A549 (cell line): Measurements from ENCODE around the gene TRAPPC10. TPM values are rescaled to one million over a fixed set of nuclear protein-coding genes. Genes with fewer than 3 reads are reported as not detected.
A peak's percentile ranks its signal among the peaks of the same experiment; 100 is the strongest.

Experiments
- ATAC-seq, 2 experiments: fragments of 200-7000 bp in 1 of 2; fragments of >200 bp in 1 of 2; cut with Nextera tagmentation in 1 of 2; cut with Tn5 transposase in 1 of 2; 3 replicates each; pipeline versions ENCODE4 v1.8.0 to v1.9.1; 2018 to 2020; ENCODE audit warnings: mild to moderate bottlenecking in 1 of 2, moderate library complexity in 1 of 2
- CTCF ChIA-PET: fragments of 300-600 bp; sonication (Branson Sonifier 250); formaldehyde crosslinking; extraction: SDS; loops from one replicate; lab custom pipeline; 2021; ENCODE audit warnings: antibody characterized with exemption, inconsistent platforms; lab: Yijun Ruan, JAX
- POLR2A ChIA-PET: fragments of 350-600 bp; formaldehyde crosslinking; extraction: SDS; loops from one replicate; lab custom pipeline; 2021; ENCODE audit warnings: antibody characterized with exemption, inconsistent platforms; lab: Yijun Ruan, JAX
- DNase-seq, 2 experiments: peaks; one replicate each; pipeline versions ENCODE4 v3.0.0 to v3.0.0-alpha.2; 2011 to 2016; ENCODE audit warnings: low read depth in 1 of 2, low spot score in 1 of 2
- FAIRE-seq: peaks from 2 replicates; lab custom pipeline; 2011; peaks lifted over from hg19 to GRCh38; lab: Jason Lieb, UNC
- H3K27ac ChIP-seq, 2 experiments: fragments of >200 bp; sonication (Bioruptor Twin); formaldehyde crosslinking; 3 replicates each; pipeline ENCODE4 v1.5.1; 2016 to 2017
- H3K4me1 ChIP-seq: fragments of >200 bp; sonication (Bioruptor Twin); formaldehyde crosslinking; 3 replicates; pipeline ENCODE4 v1.6.1; 2016
- H3K4me2 ChIP-seq: fragments of >200 bp; sonication (Bioruptor Twin); formaldehyde crosslinking; 3 replicates; pipeline ENCODE4 v1.6.1; 2016
- H3K4me3 ChIP-seq: fragments of >200 bp; sonication (Bioruptor Twin); formaldehyde crosslinking; 3 replicates; pipeline ENCODE4 v1.5.1; 2016
- H3K9me3 ChIP-seq: fragments of >200 bp; sonication (Bioruptor Twin); formaldehyde crosslinking; 3 replicates; pipeline ENCODE4 v1.6.1; 2016
- CBX8 ChIP-seq: fragments of 200-600 bp; sonication (generic); IDR thresholded peaks from 2 replicates; pipeline ENCODE4 v1.6.1; 2016
- E2F6 ChIP-seq: IDR thresholded peaks from 2 replicates; pipeline ENCODE4 v1.6.1; 2012; ENCODE audit warnings: low read depth, borderline replicate concordance
- EHF ChIP-seq: fragments of 250-450 bp; sonication (Bioruptor Pico); IDR thresholded peaks from 2 replicates; pipeline ENCODE4 v1.5.0; 2020; ENCODE audit warnings: mild to moderate bottlenecking
- EP300 ChIP-seq, 2 experiments: fragments of >200 bp; sonication (Bioruptor Twin); formaldehyde crosslinking; IDR thresholded peaks; 2 replicates in 1 of 2; 3 replicates in 1 of 2; pipeline ENCODE4 v1.6.1; 2016 to 2017
- FOSL2 ChIP-seq, 2 experiments: fragments of 450-650 bp in 1 of 2; fragments of >200 bp in 1 of 2; sonication (Bioruptor Twin) in 1 of 2; formaldehyde crosslinking; IDR thresholded peaks; 2 replicates each; pipeline versions ENCODE4 v1.5.0 to v1.6.1; 2016 to 2020; ENCODE audit warnings: mild to moderate bottlenecking in 1 of 2, moderate library complexity in 1 of 2
- FOXS1 ChIP-seq: fragments of 250-450 bp; sonication (Bioruptor Pico); IDR thresholded peaks from 2 replicates; pipeline ENCODE4 v1.5.0; 2020; ENCODE audit warnings: mild to moderate bottlenecking, moderate library complexity
- GATA3 ChIP-seq: IDR thresholded peaks from 2 replicates; pipeline ENCODE4 v1.6.1; 2012; ENCODE audit warnings: borderline replicate concordance
- HOXB5 ChIP-seq: fragments of 250-450 bp; sonication (Bioruptor Pico); IDR thresholded peaks from 2 replicates; pipeline ENCODE4 v1.5.0; 2020; ENCODE audit warnings: mild to moderate bottlenecking, moderate library complexity
- JUN ChIP-seq, 2 experiments: fragments of >200 bp; sonication (Bioruptor Twin); formaldehyde crosslinking; IDR thresholded peaks; 2 replicates in 1 of 2; 3 replicates in 1 of 2; pipeline ENCODE4 v1.6.1; 2016 to 2017
- MAFK ChIP-seq: fragments of 450-650 bp; IDR thresholded peaks from 2 replicates; pipeline ENCODE4 v1.6.1; 2014; ENCODE audit not compliant: partially characterized antibody
- MAZ ChIP-seq: fragments of 150-350 bp; IDR thresholded peaks from 2 replicates; pipeline ENCODE4 v1.6.1; 2014; ENCODE audit warnings: antibody characterized with exemption, low read depth, low read length, borderline replicate concordance
- NFE2L2 ChIP-seq: fragments of 150-350 bp; conservative IDR thresholded peaks from 2 replicates; pipeline ENCODE4 v1.6.1; 2014; ENCODE audit warnings: low read length
- NPAS2 ChIP-seq: fragments of 250-450 bp; sonication (Bioruptor Pico); IDR thresholded peaks from 2 replicates; pipeline ENCODE4 v1.8.0; 2022; ENCODE audit warnings: mild to moderate bottlenecking, moderate library complexity, borderline replicate concordance
- POLR2AphosphoS2 ChIP-seq: conservative IDR thresholded peaks from 2 replicates; pipeline ENCODE4 v1.6.1; 2012; ENCODE audit warnings: low read length, improper control_type of control experiment, inconsistent platforms
- RARB ChIP-seq: fragments of 250-450 bp; sonication (Bioruptor Pico); IDR thresholded peaks from 2 replicates; pipeline ENCODE4 v1.8.0; 2021; ENCODE audit warnings: mild to moderate bottlenecking, moderate library complexity
- REST ChIP-seq: fragments of 200-600 bp; sonication (generic); IDR thresholded peaks from 2 replicates; pipeline ENCODE4 v1.6.1; 2016; ENCODE audit warnings: antibody characterized with exemption, mild to moderate bottlenecking, moderate library complexity
- RFX5 ChIP-seq: fragments of 450-650 bp; IDR thresholded peaks from 2 replicates; pipeline ENCODE4 v1.7.1; 2014; ENCODE audit warnings: antibody characterized with exemption, mild to moderate bottlenecking, moderate library complexity
- SMC3 ChIP-seq: fragments of >200 bp; sonication (Bioruptor Twin); formaldehyde crosslinking; IDR thresholded peaks from 3 replicates; pipeline ENCODE4 v1.6.1; 2018; ENCODE audit warnings: inconsistent platforms
- SREBF2 ChIP-seq: fragments of 450-650 bp; IDR thresholded peaks from 2 replicates; pipeline ENCODE4 v1.6.1; 2014; ENCODE audit warnings: mild to moderate bottlenecking, moderate library complexity
- TFCP2L1 ChIP-seq: fragments of 250-450 bp; sonication (Bioruptor Pico); IDR thresholded peaks from 2 replicates; pipeline ENCODE4 v1.5.0; 2021; ENCODE audit warnings: mild to moderate bottlenecking
- TP53 ChIP-seq: fragments of 250-450 bp; sonication (Bioruptor Pico); IDR thresholded peaks from 2 replicates; pipeline ENCODE4 v1.5.0; 2021; ENCODE audit warnings: mild to moderate bottlenecking, moderate library complexity
- ZC3H11A ChIP-seq: fragments of 450-650 bp; IDR thresholded peaks from 2 replicates; pipeline ENCODE4 v1.6.1; 2014; ENCODE audit warnings: antibody characterized with exemption, mild to moderate bottlenecking
- ZNF302 ChIP-seq: fragments of 250-450 bp; sonication (Bioruptor Pico); IDR thresholded peaks from 2 replicates; pipeline ENCODE4 v1.9.0; 2021; ENCODE audit warnings: inconsistent platforms, mild to moderate bottlenecking, moderate library complexity
- ZSCAN20 ChIP-seq: fragments of 250-450 bp; sonication (Bioruptor Pico); IDR thresholded peaks from 2 replicates; pipeline ENCODE4 v1.8.0; 2022; ENCODE audit warnings: mild to moderate bottlenecking, moderate library complexity
- WGBS: methylation state at CpG from one replicate; pipeline ENCODE4 v1.1.6; 2017; ENCODE audit errors: missing lambda C conversion rate; 5-methylcytosine and 5-hydroxymethylcytosine counted together
- polyA plus RNA-seq, 4 experiments: library from polyadenylated mRNA; depleted of rRNA in 3 of 4; stranded (reverse); fragments of >200 nt; fragmentation: RNase III in 1 of 4; extraction: RNeasy Plus Mini Kit Qiagen cat#74134 plus additional on column Dnase treatment in 1 of 4; gene quantifications; 2 replicates in 3 of 4; 3 replicates in 1 of 4; pipeline ENCODE4 v1.2.3, GENCODE V29; 2011 to 2017
- TF ChIP-seq, protein P1 (sequence below): IDR thresholded peaks from 2 replicates; pipeline ENCODE4 v1.6.1; 2012

The TRAPPC10 gene
- polyA plus RNA-seq, 2 of the 4 experiments (the other 2 are of a cell fraction) = 11.8 to 27.7 TPM

DNA sequence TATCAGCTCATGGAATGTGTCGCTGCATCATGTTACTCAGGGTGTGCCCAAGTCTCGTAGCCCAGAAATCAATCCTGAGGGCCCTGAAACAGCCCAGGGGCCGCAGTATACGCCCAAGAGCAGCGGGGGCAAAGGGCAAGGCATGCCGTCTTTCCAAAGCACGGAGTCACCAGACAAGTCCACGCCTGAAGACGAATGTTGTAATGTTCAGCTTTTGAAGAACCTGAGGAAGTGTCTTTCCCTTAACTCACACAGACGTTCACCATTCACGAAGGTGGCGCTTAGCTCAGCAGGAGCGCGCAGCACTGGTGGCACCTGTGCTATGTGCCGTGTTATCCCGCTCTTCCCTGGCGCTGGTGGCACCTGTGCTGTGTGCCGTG lies 76.3 kb downstream of the TRAPPC10 start:
- no peaks in the 10 kb centered on the region for H3K4me1 ChIP-seq
- H3K9me3 ChIP-seq = no peaks in the 10 kb centered on the region
- FAIRE-seq (no peak), ATAC-seq (no peak), DNase-seq (no peak)
- no peak overlapping the region for H3K27ac ChIP-seq
- TF ChIP-seq TP53 (no peak), CBX8 (no peak), NPAS2 (CRISPR knock-in tag) (no peak)
- 94% methylated on average over 18 of the region's 18 CpGs for WGBS
- ChIA-PET CTCF (no interaction called here), POLR2A (no interaction called here)
- H3K4me2 ChIP-seq = no peak overlapping the region
- H3K4me3 ChIP-seq = no peak overlapping the region

DNA sequence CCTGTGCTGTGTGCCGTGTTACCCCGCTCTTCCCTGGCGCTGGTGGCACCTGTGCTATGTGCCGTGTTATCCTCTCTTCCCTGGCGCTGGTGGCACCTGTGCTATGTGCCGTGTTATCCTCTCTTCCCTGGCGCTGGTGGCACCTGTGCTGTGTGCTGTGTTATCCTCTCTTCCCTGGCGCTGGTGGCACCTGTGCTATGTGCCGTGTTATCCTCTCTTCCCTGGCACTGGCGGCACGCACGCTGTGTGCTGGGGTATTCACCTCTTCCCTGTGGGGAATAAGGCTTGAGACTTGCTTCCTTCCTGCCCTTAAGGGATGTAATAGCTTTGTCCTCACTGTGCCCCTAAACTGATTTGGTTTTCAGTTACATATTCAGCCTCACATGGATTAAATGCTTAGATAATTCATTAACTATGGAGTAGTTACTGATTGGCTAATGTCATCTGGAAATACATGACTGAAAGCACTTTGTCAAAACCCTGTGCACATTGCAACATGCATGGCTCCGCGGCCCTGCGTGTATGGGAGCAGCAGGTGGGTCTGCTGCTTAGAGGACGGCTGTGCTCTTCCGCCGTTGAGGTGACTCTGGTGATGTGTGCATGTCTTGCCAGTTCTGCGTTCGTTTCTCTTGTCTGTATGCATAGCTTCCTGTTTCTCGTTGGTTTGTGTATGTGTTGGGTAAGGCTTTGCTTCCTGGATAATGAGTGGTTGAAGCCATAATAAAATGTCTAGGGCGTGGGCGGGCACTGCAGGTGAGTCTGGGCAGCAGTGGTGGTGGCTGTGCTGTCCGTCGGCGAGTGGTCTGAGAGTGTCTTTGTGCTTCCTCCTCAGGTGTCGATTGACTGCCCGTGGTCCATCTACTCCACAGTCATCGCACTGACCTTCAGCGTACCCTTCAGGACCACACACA lies 77.1 kb downstream of the TRAPPC10 start:
- Histone ChIP-seq H3K4me1 (no peaks in the 10 kb centered on the region), H3K4me3 (no peak overlapping the region), H3K27ac (no peak overlapping the region), H3K9me3 (no peaks in the 10 kb centered on the region), H3K4me2 (no peak overlapping the region)
- no peak for TF ChIP-seq NFE2L2
- TF ChIP-seq TFCP2L1 (CRISPR knock-in tag) = no peak
- no peak for TF ChIP-seq ZNF302 (CRISPR knock-in tag)
- no peak for TF ChIP-seq MAFK
- TF ChIP-seq SREBF2 = no peak
- TF ChIP-seq E2F6 = no peak
- TF ChIP-seq CBX8 = no peak
- TF ChIP-seq, protein P1, sequence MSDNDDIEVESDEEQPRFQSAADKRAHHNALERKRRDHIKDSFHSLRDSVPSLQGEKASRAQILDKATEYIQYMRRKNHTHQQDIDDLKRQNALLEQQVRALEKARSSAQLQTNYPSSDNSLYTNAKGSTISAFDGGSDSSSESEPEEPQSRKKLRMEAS = no peak
- no peak for TF ChIP-seq SMC3
- no peak for TF ChIP-seq HOXB5 (CRISPR knock-in tag)
- no peak for TF ChIP-seq FOXS1
- no peak for TF ChIP-seq NPAS2 (CRISPR knock-in tag)
- no peak for TF ChIP-seq EHF (CRISPR knock-in tag)
- TF ChIP-seq ZSCAN20 (CRISPR knock-in tag) = no peak
- no peak for TF ChIP-seq REST
- no peak for TF ChIP-seq RARB (CRISPR knock-in tag)
- no peak for TF ChIP-seq GATA3
- no peak for TF ChIP-seq JUN (IDR thresholded peaks at IDR 0.05)
- no peak for TF ChIP-seq POLR2AphosphoS2
- POLR2A ChIA-PET = no interaction called here
- no peak for ATAC-seq
- no peak for DNase-seq
- CTCF ChIA-PET = no interaction called here
- FAIRE-seq = no peak
- WGBS = 88% methylated on average over 27 of the region's 30 CpGs

DNA sequence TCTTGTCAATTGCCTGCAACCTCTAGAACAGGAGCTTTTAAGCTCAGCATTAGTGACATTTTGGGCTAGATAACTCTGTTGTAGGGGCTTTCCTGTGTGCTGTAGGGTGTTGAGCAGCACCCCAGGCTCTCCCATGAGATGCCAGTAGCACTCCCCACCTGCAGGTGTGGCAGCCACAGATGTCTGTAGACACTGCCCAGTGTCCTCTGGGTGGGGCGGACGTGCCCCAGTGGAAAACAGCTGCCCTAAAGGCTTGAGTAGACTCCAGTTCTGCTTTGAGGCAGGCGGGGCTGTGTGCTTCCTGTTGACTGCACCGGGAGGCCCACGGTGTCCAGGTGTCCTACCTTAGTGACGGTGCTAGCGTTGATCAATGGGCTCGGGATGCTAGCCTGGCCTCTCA lies 78.2 kb downstream of the TRAPPC10 start:
- H3K4me3 ChIP-seq = no peak overlapping the region
- WGBS = 95% methylated on average over 4 of the region's 8 CpGs
- ATAC-seq (peak in 1 of 2 experiments; percentile 30; a peak in 1 of 6 replicates), DNase-seq (no peak), FAIRE-seq (no peak)
- H3K4me2 ChIP-seq = no peak overlapping the region
- no peak overlapping the region for H3K27ac ChIP-seq
- H3K9me3 ChIP-seq = no peaks in the 10 kb centered on the region
- ChIA-PET POLR2A (no interaction called here), CTCF (no interaction called here)
- H3K4me1 ChIP-seq = no peaks in the 10 kb centered on the region
- TF ChIP-seq EP300 (IDR thresholded peaks at IDR 0.05) (no peak), RARB (CRISPR knock-in tag) (no peak), REST (no peak), RFX5 (no peak), GATA3 (no peak), SREBF2 (no peak), FOSL2 (IDR thresholded peaks at IDR 0.05) (no peak), FOSL2 (CRISPR knock-in tag; IDR thresholded peaks at IDR 0.05) (no peak), MAZ (no peak), ZC3H11A (no peak), MAFK (no peak)
